HG02678 (cell line): ENCODE results near the gene TIGD4.

Experiments used
- ATAC-seq: cut with Tn5 transposase; IDR thresholded peaks from one replicate; pipeline ENCODE4 v1.9.1; 2021; ENCODE audit warnings: mild to moderate bottlenecking, moderate library complexity; ENCODE audit not compliant: unreplicated experiment

The TIGD4 gene

GRCh38 chr4:152727784-152728183 is 51.7 kb downstream of the TIGD4 start:
- no peak for ATAC-seq

GRCh38 chr4:152724494-152724893 is 55.0 kb downstream of the TIGD4 start:
- ATAC-seq, result no peak

DNA sequence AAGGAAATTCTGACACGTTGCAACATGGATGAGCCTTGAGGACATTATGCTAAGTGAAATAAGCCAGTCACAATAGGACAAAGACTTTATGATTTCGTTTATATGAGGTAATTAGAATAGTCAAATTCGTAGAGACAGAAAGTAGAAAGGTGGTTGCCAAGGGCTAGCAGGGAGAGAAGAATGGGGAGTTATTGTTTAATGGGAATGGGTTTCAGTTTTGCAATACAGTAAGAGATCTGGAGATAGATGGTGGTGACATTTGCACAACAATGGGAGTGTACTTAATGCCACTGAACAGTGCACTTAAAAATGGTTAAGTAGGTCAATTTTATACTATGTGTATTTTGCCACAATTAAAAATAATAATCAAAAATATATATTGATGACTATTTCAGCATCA is 56.3 kb downstream of the TIGD4 start:
- ATAC-seq, result no peak

DNA sequence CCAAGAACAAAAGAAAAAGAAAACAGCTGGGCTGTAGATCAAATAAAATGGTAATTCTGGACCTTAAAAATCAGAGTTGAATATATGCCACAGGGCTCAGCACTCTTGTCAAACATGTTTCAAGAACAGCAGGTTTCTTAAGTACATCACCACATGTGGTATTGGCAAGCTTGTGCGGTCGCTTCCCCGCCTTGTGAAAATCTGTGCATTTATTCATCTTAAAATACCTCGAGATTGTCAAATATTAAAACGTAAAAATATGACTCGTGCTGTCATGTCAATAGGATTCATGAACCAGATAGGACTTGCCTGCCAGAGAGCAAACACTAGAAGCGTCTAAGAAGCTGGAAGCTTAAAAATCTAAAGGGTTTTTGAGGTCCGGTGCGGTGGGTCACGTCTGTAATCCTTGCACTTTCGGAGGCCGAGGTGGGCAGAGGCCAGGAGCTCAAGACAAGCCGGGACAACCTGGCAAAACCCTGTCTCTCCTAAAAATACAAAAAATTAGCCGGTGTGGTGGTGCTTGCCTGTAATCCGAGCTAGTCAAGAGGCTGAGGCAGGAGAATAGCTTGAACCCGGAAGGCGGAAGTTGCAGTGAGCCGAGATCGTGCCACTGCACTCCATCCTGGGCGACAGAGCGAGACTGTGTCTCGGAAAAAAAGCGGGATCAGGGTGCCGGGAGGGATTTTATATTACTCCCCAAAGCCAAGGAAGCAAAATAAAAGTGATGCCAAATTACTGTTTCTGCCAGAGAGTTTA is 59.6 kb downstream of the TIGD4 start:
- ATAC-seq, result no peak
